Measurements from ENCODE around the gene APOOL.
"Not testable (repeated sequence)": the region's sequence is repeated elsewhere in the genome, so short reads cannot be mapped to it uniquely, and the experiment has no call there.

Gene APOOL

GRCh38 chrX:85003655-85004244, at the start of gene APOOL:
TSS of gene APOOL (plus strand) at chrX:85003877. CDS start at chrX:85003913, 36 bp downstream.
- peak; percentile 89 for DNase-seq (ENCODE audit: low spot score)

DNA sequence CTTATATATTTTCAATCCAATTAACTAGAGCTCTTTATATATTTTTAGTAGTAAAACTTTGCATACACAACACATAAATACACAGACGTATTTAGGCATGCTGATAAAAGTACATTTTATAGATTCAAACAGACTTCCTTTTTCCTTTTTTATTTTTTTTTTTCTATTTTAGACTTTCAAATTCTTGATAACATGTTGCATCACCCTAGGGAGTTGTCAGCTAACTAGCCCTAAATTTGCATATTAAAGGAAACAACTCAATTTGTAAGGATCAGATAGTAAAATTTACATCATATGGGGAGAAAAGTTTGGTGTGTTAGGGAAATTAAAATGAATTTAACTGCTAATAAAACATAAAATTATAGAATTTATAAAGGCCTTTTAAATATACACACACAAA, 47.4 kb upstream of the APOOL start:
- no peak for DNase-seq (ENCODE audit: low spot score)

DNA sequence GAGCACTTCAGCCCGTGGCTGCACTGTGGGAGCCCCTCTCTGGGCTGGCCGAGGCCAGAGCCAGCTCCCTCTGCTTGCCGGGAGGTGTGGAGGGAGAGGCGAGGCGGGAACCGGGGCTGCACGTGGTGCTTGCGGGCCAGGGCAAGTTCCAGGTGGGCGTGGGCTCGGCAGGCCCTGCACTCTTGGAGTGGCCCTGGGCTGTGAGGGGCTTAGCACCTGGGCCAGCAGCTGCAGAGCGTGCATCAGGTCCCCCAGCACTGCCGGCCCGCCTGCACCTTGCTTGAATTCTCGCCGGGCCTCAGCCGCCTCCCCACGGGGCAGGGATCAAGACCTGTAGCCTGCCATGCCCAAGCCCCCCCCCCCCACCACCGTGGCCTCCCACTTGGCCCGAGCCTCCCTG, 28.9 kb upstream of the APOOL start:
- no peak for DNase-seq (ENCODE audit: low spot score)

GRCh38 chrX:84991739-84992138, 11.9 kb upstream of the APOOL start:
- not testable (repeated sequence) for DNase-seq (ENCODE audit: low spot score)

DNA sequence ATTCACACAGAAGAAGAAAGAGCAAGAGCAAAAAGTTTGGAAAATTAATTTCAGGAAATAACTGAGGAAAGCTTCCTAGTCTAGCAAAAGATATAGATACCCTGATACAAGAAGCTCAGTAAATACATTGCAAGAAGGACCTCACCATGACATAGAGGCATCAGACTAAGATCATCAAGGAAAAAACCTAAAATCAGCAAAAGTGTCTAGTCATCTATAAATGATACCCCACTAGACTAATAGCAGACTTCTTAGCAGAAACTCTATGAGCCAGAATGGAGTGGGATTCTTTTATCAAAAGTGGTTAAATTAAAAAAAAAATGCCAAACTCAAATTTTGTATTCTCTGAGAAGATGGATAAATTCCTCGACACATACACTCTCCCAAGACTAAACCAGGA, 10.5 kb upstream of the APOOL start:
- DNase-seq (ENCODE audit: low spot score), result no peak

GRCh38 chrX:85001344-85001743, 2.3 kb upstream of the APOOL start:
- no peak for DNase-seq (ENCODE audit: low spot score)

DNA sequence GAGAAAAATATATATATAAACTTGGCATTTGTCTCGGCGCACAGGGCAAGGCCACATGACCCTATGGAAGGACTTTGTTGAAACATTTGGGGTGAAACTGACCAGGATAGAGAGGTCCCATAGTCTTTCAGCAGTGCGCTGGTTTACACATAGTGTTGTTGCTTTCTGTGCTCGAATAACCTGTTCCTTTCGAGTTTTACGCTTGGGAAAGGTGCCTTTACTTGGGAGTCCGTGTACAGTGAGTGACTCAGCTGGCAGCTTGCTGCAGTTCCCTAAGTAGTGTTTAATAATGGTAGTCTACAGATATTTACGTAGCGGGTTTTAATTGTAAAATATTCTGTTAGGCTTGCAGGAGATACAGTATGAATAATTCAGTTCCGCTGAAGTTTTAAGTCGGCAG, 578 bp downstream of the APOOL start:
- no peak for DNase-seq (ENCODE audit: low spot score)

GRCh38 chrX:85012098-85012497, 8.4 kb downstream of the APOOL start:
- DNase-seq (ENCODE audit: low spot score), result no peak

GRCh38 chrX:85015351-85015750, 11.7 kb downstream of the APOOL start:
- DNase-seq (ENCODE audit: low spot score), result not testable (repeated sequence)

DNA sequence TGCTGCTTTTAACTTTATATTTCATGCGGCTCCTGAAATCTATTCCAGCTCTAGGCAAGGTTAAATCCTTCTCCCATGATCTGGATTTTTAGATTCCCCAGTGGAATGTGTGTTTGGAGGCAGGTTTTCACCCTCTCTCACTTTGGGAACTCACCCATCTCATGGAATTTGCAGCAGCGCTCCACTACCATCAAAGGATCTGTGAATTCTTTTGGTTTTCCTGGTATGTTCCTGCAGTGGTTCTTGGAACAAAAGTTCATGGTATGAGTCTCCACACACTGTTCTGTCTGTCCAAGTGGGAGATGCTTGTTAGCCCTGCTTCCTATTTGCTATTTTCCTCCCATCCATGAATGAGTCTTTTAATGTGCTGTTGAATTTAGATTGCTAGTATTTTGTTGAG, 14.0 kb downstream of the APOOL start:
- DNase-seq (ENCODE audit: low spot score), result no peak

DNA sequence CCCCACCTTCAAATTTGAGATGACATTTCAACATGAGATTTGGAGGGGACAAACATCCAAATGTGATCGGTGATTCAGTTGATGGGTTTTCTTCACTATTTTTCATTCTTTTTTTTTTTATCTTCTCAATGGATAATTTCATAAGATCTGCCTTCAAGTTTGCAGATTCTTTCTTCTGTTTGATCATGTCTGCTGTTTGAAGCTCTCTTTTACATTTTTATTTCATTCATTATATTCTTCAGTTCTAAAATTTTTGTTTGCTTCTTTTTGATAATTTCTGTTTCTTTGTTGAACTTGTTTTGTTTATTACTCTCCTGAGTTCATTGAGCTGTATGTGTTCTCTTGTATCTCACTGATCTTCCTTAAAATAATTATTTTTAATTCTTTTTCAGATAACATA, 14.8 kb downstream of the APOOL start:
- no peak for DNase-seq (ENCODE audit: low spot score)

DNA sequence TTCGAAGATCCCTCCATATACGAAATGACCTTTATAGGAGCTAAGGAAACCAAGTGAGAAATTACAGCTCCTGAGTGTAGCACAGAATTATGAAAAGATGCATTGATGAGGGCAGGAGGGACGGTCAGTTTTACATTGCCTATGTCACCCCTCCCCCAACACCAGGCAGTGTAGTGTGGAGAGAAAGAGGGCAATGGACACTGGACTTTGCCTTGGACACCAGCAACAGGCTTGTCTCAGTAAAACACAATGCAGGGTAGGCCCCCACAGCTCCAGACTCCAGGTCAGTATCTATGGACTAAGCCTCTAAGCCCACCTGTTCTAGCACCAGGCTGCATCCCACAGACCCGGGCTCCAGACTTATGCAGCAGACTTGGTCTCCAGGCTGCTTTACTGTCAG, 16.5 kb downstream of the APOOL start:
- no peak for DNase-seq (ENCODE audit: low spot score)

GRCh38 chrX:85024044-85024443, 20.4 kb downstream of the APOOL start:
- no peak for DNase-seq (ENCODE audit: low spot score)

DNA sequence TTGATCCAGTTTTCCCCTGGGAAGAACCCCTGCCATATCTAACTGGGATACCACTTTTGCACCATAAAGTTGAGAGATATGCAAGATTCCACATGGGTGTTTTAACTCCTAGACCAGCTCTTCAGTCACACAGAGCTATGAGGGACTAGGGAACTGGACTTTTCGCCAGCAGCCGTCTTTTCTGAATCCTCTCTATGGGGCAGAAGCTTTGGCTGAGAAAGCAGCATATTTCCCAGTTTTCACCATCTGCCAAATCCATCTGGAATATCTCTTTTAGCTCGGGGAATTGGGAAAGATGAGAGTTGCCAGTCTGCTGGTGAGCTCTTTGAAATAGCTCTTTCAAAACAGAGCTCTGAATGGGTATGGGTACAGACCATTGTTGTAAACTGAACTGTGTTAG, 20.9 kb downstream of the APOOL start:
- peak; percentile 3 for DNase-seq (ENCODE audit: low spot score)

DNA sequence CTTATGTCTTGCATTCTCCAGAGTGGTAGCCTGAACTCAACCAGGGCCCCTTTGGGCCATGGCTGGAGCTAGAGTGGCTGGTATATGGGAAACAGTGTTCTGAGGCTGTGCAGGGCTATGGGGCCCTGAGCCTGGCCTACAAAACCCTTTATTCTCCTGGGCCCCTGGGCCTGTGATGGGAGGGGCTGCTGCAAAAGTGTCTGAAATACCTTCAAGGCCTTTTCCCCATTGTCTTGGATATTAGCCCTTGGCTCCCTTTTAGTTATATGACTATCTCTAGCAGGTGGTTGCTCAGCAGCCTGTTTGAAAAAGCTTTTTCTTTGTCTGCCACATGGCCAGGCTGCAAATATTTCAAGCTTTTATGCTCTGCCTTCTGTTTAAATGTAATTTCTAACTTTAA, 22.5 kb downstream of the APOOL start:
- DNase-seq (ENCODE audit: low spot score), result no peak

- no peak for DNase-seq (ENCODE audit: low spot score)
These were observed 25.4 kb downstream of the APOOL start for GRCh38 chrX:85029043-85029442.

DNA sequence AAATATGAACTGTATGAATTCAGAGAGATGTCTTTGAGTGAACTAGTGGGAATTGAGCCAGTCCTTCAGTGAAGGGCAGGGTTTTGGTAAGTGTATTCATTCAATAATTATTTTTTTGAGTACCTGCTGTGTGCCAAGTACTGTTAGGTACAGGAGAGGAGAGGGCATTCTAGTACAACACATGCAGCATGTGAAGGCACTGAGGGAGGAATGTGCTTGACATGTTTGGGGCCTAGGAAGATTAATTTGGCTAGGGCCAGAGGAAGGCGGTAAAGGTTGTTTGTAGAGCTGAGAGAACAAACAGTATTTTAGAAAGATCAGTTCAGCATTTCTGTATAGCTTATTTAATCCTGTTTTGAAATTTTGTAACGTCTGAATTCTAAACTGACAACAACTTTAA, 27.8 kb downstream of the APOOL start:
- DNase-seq (ENCODE audit: low spot score), result no peak

DNA sequence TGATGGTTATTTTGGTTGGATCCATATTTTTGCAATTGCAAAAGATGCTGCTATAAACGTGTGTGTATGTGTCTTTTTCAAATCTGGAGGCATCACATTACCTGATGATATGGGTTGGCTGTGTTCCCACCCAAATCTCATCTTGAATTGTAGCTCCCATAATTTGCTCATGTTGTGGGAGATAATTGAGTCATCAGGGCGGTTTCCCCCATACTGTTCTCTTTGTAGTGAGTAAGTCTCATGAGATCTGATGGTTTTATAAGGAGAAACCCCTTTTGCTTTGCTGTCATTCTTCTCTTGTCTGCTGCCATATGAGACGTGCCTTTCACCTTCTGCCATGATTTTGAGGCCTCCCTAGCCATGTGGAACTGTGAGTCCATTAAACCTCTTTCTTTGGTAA, 33.4 kb downstream of the APOOL start:
- no peak for DNase-seq (ENCODE audit: low spot score)

- no peak for DNase-seq (ENCODE audit: low spot score)
These were observed 48.0 kb downstream of the APOOL start for GRCh38 chrX:85051627-85052026.

GRCh38 chrX:85052205-85052604, 48.5 kb downstream of the APOOL start:
- no peak for DNase-seq (ENCODE audit: low spot score)

- DNase-seq (ENCODE audit: low spot score), result peak; percentile 3
These were observed 49.1 kb downstream of the APOOL start for GRCh38 chrX:85052636-85053343.

DNA sequence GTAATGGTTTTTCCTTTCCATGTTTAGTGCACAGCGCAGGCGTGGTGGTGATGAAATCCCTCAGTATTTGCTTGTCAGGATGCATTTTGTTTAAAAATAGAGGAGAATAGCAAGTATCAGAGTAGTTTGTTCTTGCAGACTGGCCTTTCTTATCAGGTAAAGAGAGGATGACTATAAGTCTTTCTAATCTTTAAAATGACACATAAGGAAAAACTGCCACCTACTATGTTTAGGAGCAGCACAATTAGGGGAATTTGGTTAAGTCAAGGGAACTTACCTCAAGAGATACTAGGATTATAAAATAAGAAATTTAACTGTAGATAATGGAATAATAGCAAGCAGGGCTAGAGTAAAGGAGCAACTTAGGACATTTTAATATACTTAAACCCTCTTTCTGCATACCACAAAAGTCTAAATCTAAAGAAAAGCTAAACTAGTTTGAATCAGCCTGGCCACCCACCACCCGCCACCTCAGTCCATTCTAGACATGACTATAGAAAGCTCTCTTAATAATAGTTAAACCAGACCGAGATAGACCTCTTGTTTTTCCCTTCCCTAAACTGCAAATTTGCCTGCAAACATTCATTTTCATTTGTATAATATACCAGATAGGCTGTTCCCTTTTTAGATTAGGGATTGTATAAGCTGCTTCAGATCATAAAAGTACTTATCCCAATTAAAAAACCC, 62.0 kb downstream of the APOOL start:
- no peak for DNase-seq (ENCODE audit: low spot score)

GRCh38 chrX:85077247-85077646, 73.6 kb downstream of the APOOL start:
- not testable (repeated sequence) for DNase-seq (ENCODE audit: low spot score)

Measured in Ammon's horn (tissue), 1 donor.